Heart left ventricle (tissue), 16 donors: ENCODE data around the gene RAVER2. TPM values are rescaled to one million over a fixed set of nuclear protein-coding genes. Genes with fewer than 3 reads are reported as not detected.
A peak's percentile ranks its signal among the peaks of the same experiment; 100 is the strongest.

Experiments used
- ATAC-seq, 4 donors: fragments of 200-7000 bp; cut with Tn5 transposase; one replicate each; pipeline ENCODE4 v1.9.1; 2020 to 2022; ENCODE audit warnings: moderate library complexity in 4 of 4, mild to moderate bottlenecking in 3 of 4, moderate number of reproducible peaks in 1 of 4
- DNase-seq, 5 donors: peaks; one replicate each; pipeline ENCODE4 v3.0.0-alpha.2; 2020
- H3K27ac ChIP-seq, 12 donors: fragments of 200-600 bp; sonication (generic) in 4 of 12; one replicate each; pipeline versions ENCODE4 v1.5.0 to v1.8.0; 2016 to 2022; ENCODE audit warnings: mild to moderate bottlenecking in 2 of 12
- H3K27me3 ChIP-seq, 9 donors: fragments of 200-600 bp; sonication (generic) in 2 of 9; one replicate each; pipeline versions ENCODE4 v1.5.1 to v1.8.0; 2016 to 2022; ENCODE audit warnings: mild to moderate bottlenecking in 3 of 9
- H3K36me3 ChIP-seq, 9 donors: fragments of 200-600 bp; sonication (generic) in 2 of 9; one replicate each; pipeline versions ENCODE4 v1.5.0 to v1.8.0; 2018 to 2022; ENCODE audit warnings: mild to moderate bottlenecking in 2 of 9
- H3K4me1 ChIP-seq, 12 donors: fragments of 200-600 bp; sonication (generic) in 4 of 12; one replicate each; pipeline versions ENCODE4 v1.5.0 to v1.8.0; 2016 to 2022; ENCODE audit warnings: mild to moderate bottlenecking in 3 of 12
- H3K4me3 ChIP-seq, 12 donors: fragments of 200-600 bp; sonication (generic) in 4 of 12; one replicate each; pipeline versions ENCODE4 v1.5.0 to v1.8.0; 2017 to 2022; ENCODE audit warnings: mild to moderate bottlenecking in 9 of 12, moderate library complexity in 4 of 12
- H3K9me3 ChIP-seq, 12 donors: fragments of 200-600 bp; sonication (generic) in 4 of 12; one replicate each; pipeline versions ENCODE4 v1.5.0 to v1.8.0; 2016 to 2022; ENCODE audit warnings: mild to moderate bottlenecking in 1 of 12
- CTCF ChIP-seq, 12 donors: fragments of 200-600 bp; sonication (generic) in 4 of 12; IDR thresholded peaks; one replicate each; pipeline versions ENCODE4 v1.5.0 to v1.8.0; 2018 to 2022; ENCODE audit warnings: antibody characterized with exemption in 12 of 12, mild to moderate bottlenecking in 5 of 12
- POLR2A ChIP-seq, 2 donors: fragments of 450-650 bp; IDR thresholded peaks; one replicate each; pipeline ENCODE4 v1.6.1; 2017; ENCODE audit warnings: antibody characterized with exemption in 2 of 2, mild to moderate bottlenecking in 2 of 2, moderate library complexity in 2 of 2
- WGBS, 4 donors: extraction: QIAGEN DNeasy Blood & Tissue Kit in 2 of 4; methylation state at CpG; one replicate each; pipeline versions ENCODE4 v1.1.5 to v1.1.7; 2013 to 2018; 5-methylcytosine and 5-hydroxymethylcytosine counted together
- intact Hi-C, 10 donors: fragments of 100-400 bp; cut with DNase I; formaldehyde crosslinking; loops; one replicate each; pipeline versions ENCODE4 v1.11.1 to v1.14.2; 2022
- polyA plus RNA-seq, 2 donors: library from polyadenylated mRNA; stranded (reverse); fragments of 200-250 nt; gene quantifications; one replicate each; pipeline ENCODE4 v1.2.3, GENCODE V29; 2013
- total RNA-seq, 9 donors: library from RNA; depleted of rRNA in 2 of 9; stranded (reverse); fragments of >200 nt in 2 of 9; fragmentation: NEBNext Ultra II Directional in 3 of 9; extraction: Animal tissue kit (Norgen Biotek cat#: 25700) in 3 of 9; gene quantifications; one replicate each; pipeline versions ENCODE4 v1.1.0 to v1.2.4, GENCODE V29; 2016 to 2023
- donor health status: ischemic (EF 13 %, LVEDD 7.1; RV severe dilation, severe dysfunction).
- donor health status: healthy with polysubstance abuse.
- donor health status: DM: no; HTN: yes; CAD: no.
- donor health status: DM: no; HTN: no; CAD: no.
- donor health status: ischemic (EF 25% LVEDD 6.9; RV normal size, moderate dysfunction).
- donor health status: ischemic (EF 25% LVEDD 5.7; RV mildly dilated, moderate dysfunction).
- donor health status: healthy.
- donor health status: DM: yes; HTN: yes; CAD: no.
- donor health status: ischemic (EF 35%, LVEDD 5.7; RV mildly dilated, moderate dysfunction).
- donor health status: nonischemic (EF 11% LVEDD 7.7; RV severe dilation, severe dysfunction).
- donor health status: DM: yes; HTN: yes; CAD: no.
- donor health status: PGD.
- donor health status: ischemic (EF 29% LVEDD 5.4; RV normal size, mild dysfunction).
- donor health status: nonischemic (EF 23%, LVEDD 6.1; RV moderate dilation, normal function).

The RAVER2 gene
- total and polyA plus RNA-seq, 11 donors, result 6.3 to 25.8 (median 18.6) TPM

GRCh38 chr1:64712049-64712448, 32.8 kb upstream of the RAVER2 start:
- DNase-seq (no peak), ATAC-seq (no peak)
- Histone ChIP-seq H3K4me3 (no peak overlapping the region), H3K36me3 (no peaks in the 10 kb centered on the region), H3K9me3 (no peaks in the 10 kb centered on the region), H3K4me1 (no peaks in the 10 kb centered on the region), H3K27ac (no peak overlapping the region), H3K27me3 (no peaks in the 10 kb centered on the region)
- intact Hi-C loops, result no loop called here
- 83 to 97% (median 86%) methylated on average over 2 of the region's 2 CpGs for WGBS, 4 donors
- TF ChIP-seq CTCF (IDR thresholded peaks at IDR 0.05) (no peak), POLR2A (IDR thresholded peaks at IDR 0.05) (no peak)

- DNase-seq (no peak), ATAC-seq (no peak)
- intact Hi-C loops, result no loop called here
- Histone ChIP-seq H3K9me3 (no peaks in the 10 kb centered on the region), H3K4me1 (no peaks in the 10 kb centered on the region), H3K4me3 (no peak overlapping the region), H3K27me3 (no peaks in the 10 kb centered on the region), H3K36me3 (no peaks in the 10 kb centered on the region), H3K27ac (no peak overlapping the region)
- 54 to 68% (median 60%) methylated on average over 2 of the region's 2 CpGs for WGBS, 4 donors
- TF ChIP-seq POLR2A (IDR thresholded peaks at IDR 0.05) (no peak), CTCF (IDR thresholded peaks at IDR 0.05) (no peak)
Observed at GRCh38 chr1:64715186-64715585, 29.7 kb upstream of the RAVER2 start.

GRCh38 chr1:64721135-64721534, 23.7 kb upstream of the RAVER2 start:
- Histone ChIP-seq H3K27ac (peak overlapping the region in 2 of 12 donors; percentile 13 to 43), H3K27me3 (no peaks in the 10 kb centered on the region), H3K4me3 (no peak overlapping the region), H3K36me3 (no peaks in the 10 kb centered on the region), H3K9me3 (no peaks in the 10 kb centered on the region), H3K4me1 (peaks cover 0 to 6% (median 0%) of the 10 kb centered on the region in 12 donors)
- DNase-seq (no peak), ATAC-seq (peak in 1 of 4 donors; percentile 24)
- 70 to 79% (median 73%) methylated on average over 2 of the region's 2 CpGs for WGBS, 4 donors
- TF ChIP-seq CTCF (IDR thresholded peaks at IDR 0.05) (no peak), POLR2A (IDR thresholded peaks at IDR 0.05) (no peak)
- intact Hi-C loops, result no loop called here

- Histone ChIP-seq H3K27me3 (no peaks in the 10 kb centered on the region), H3K4me1 (peaks cover 0 to 6% (median 0%) of the 10 kb centered on the region in 12 donors), H3K36me3 (no peaks in the 10 kb centered on the region), H3K4me3 (no peak overlapping the region), H3K9me3 (no peaks in the 10 kb centered on the region), H3K27ac (peak overlapping the region in 3 of 12 donors; percentile 13 to 53 (median 43))
- WGBS, 4 donors, result 64 to 74% (median 71%) methylated on average over 2 of the region's 2 CpGs
- DNase-seq, result peak in 2 of 5 donors; percentile 14 to 24
- intact Hi-C loops, result no loop called here
- TF ChIP-seq CTCF (IDR thresholded peaks at IDR 0.05) (no peak), POLR2A (IDR thresholded peaks at IDR 0.05) (no peak)
- ATAC-seq, result peak in 1 of 4 donors; percentile 81
Observed at GRCh38 chr1:64721576-64722145, 23.2 kb upstream of the RAVER2 start.
